Neuronal stem cell (in vitro differentiated cells): ENCODE results near the gene CRK.

Experiments used
- DNase-seq: peaks from one replicate; pipeline ENCODE4 v3.0.0-alpha.2; 2013; ENCODE audit warnings: low spot score
- H2AFZ ChIP-seq: one replicate; pipeline ENCODE4 v1.6.1; 2013; ENCODE audit warnings: mild to moderate bottlenecking, low read length, inconsistent platforms
- H2AK5ac ChIP-seq: 2 replicates; pipeline ENCODE4 v1.6.1; 2013; ENCODE audit warnings: low read depth, mild to moderate bottlenecking, inconsistent platforms, low read length, moderate library complexity, mixed read lengths
- H2BK120ac ChIP-seq: 2 replicates; pipeline ENCODE4 v1.6.1; 2013; ENCODE audit warnings: low read depth, mild to moderate bottlenecking, inconsistent platforms, low read length, moderate library complexity, mixed read lengths
- H2BK12ac ChIP-seq: one replicate; pipeline ENCODE4 v1.6.1; 2013; ENCODE audit warnings: low read length, inconsistent platforms
- H2BK15ac ChIP-seq: 2 replicates; pipeline ENCODE4 v1.6.1; 2013; ENCODE audit warnings: mild to moderate bottlenecking, low read length, inconsistent platforms, mixed read lengths
- H2BK5ac ChIP-seq: one replicate; pipeline ENCODE4 v1.6.1; 2013; ENCODE audit warnings: inconsistent platforms, mild to moderate bottlenecking, low read length, moderate library complexity
- H3K14ac ChIP-seq: one replicate; pipeline ENCODE4 v1.6.1; 2013; ENCODE audit warnings: low read length, inconsistent platforms
- H3K18ac ChIP-seq: 2 replicates; pipeline ENCODE4 v1.6.1; 2013; ENCODE audit warnings: low read length, inconsistent platforms
- H3K23ac ChIP-seq: 2 replicates; pipeline ENCODE4 v1.6.1; 2013; ENCODE audit warnings: low read depth, mild to moderate bottlenecking, mixed read lengths, low read length, inconsistent platforms; ENCODE audit not compliant: poor library complexity
- H3K27ac ChIP-seq: replicated peaks from 3 replicates; pipeline ENCODE4 v1.5.1; 2013; ENCODE audit warnings: low read length, inconsistent platforms
- H3K27me3 ChIP-seq, 3 experiments: 2 replicates each; pipeline ENCODE4 v1.6.1; 2013; ENCODE audit warnings: low read length in 3 of 3, mild to moderate bottlenecking in 2 of 3, inconsistent platforms in 1 of 3, low read depth in 1 of 3, mixed read lengths in 1 of 3, moderate library complexity in 1 of 3; ENCODE audit not compliant: control insufficient read depth in 3 of 3, insufficient read depth in 3 of 3
- H3K36me3 ChIP-seq, 2 donors: replicated peaks in 1 of 2; 2 replicates each; pipeline ENCODE4 v1.6.1; 2013; ENCODE audit warnings: low read length in 2 of 2; ENCODE audit not compliant: control insufficient read depth in 2 of 2, insufficient read depth in 2 of 2
- H3K4ac ChIP-seq: 2 replicates; pipeline ENCODE4 v1.6.1; 2013; ENCODE audit warnings: inconsistent platforms, mild to moderate bottlenecking, low read length, moderate library complexity
- H3K4me1 ChIP-seq, 2 donors: 1 replicate in 1 of 2; 2 replicates in 1 of 2; pipeline ENCODE4 v1.6.1; 2013; ENCODE audit warnings: low read length in 2 of 2, low read depth in 1 of 2; ENCODE audit not compliant: control insufficient read depth in 2 of 2, insufficient read depth in 1 of 2
- H3K4me2 ChIP-seq: one replicate; pipeline ENCODE4 v1.6.1; 2013; ENCODE audit warnings: mild to moderate bottlenecking, low read length, inconsistent platforms; ENCODE audit not compliant: insufficient read depth, poor library complexity, severe bottlenecking
- H3K4me3 ChIP-seq, 2 donors: 2 replicates each; pipeline ENCODE4 v1.5.1; 2013; ENCODE audit warnings: low read length in 2 of 2, mild to moderate bottlenecking in 2 of 2, inconsistent platforms in 1 of 2, moderate library complexity in 1 of 2
- H3K79me1 ChIP-seq: one replicate; pipeline ENCODE4 v1.6.1; 2013; ENCODE audit warnings: low read depth, mild to moderate bottlenecking, inconsistent platforms, low read length, moderate library complexity
- H3K9ac ChIP-seq: one replicate; pipeline ENCODE4 v1.6.1; 2013; ENCODE audit warnings: mild to moderate bottlenecking, low read depth, low read length, inconsistent platforms; ENCODE audit not compliant: poor library complexity
- H3K9me3 ChIP-seq, 2 donors: replicated peaks in 1 of 2; 2 replicates each; pipeline versions ENCODE3 to v1.6.1; 2013; ENCODE audit warnings: low read length in 2 of 2, mild to moderate bottlenecking in 2 of 2, inconsistent platforms in 1 of 2, low read depth in 1 of 2, mixed read lengths in 1 of 2, moderate library complexity in 1 of 2; ENCODE audit not compliant: control insufficient read depth in 2 of 2, insufficient read depth in 1 of 2
- H4K8ac ChIP-seq: one replicate; pipeline ENCODE4 v1.6.1; 2013; ENCODE audit warnings: low read depth, mild to moderate bottlenecking, inconsistent platforms, low read length, moderate library complexity
- H4K91ac ChIP-seq: one replicate; pipeline ENCODE4 v1.6.1; 2013; ENCODE audit warnings: low read length, low read depth, mild to moderate bottlenecking, inconsistent platforms; ENCODE audit not compliant: poor library complexity
- WGBS, 2 donors: extraction: QIAGEN DNeasy Blood & Tissue Kit; methylation state at CpG; one replicate each; pipeline ENCODE4 v1.1.7; 2013; ENCODE audit warnings: missing lambda C conversion rate in 2 of 2, mixed read lengths in 1 of 2; ENCODE audit not compliant: insufficient read length in 2 of 2, insufficient replicate concordance in 1 of 2; ENCODE audit errors: extremely low coverage in 2 of 2; 5-methylcytosine and 5-hydroxymethylcytosine counted together

CRK gene

DNA sequence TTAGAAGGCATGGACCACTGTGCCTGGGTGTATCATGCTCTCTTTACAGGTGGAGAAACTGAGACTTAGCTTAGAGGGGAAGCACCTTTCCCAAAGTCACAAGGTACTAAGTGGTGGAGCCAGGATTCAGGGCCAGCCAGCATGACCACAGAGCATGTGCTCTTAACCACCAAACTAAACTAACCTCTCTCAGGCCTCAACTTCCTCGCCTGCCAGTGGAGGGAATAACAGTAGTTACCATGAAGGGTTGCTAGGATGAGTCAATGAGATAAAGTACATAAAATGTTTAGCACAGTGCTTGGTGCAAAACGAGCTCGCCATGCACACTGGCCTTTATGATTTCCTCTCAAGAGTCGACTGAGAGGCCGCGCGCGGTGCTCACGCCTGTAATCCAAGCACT lies 42.8 kb upstream of the CRK start:
- no peak overlapping the region for H3K18ac ChIP-seq
- no peak overlapping the region for H2BK5ac ChIP-seq
- H3K4ac ChIP-seq: no peak overlapping the region
- no peak overlapping the region for H4K8ac ChIP-seq
- WGBS, 2 donors: no CpG with 5 or more reads among the region's 9 CpGs
- H2BK120ac ChIP-seq: no peak overlapping the region
- no peak overlapping the region for H2BK15ac ChIP-seq
- peaks cover 0 to 3% of the 10 kb centered on the region in 2 donors for H3K4me1 ChIP-seq
- peaks cover 2 to 12% of the 10 kb centered on the region in 2 donors for H3K36me3 ChIP-seq
- no peaks in the 10 kb centered on the region for H3K27me3 ChIP-seq
- H3K27ac ChIP-seq: no peak overlapping the region
- H2BK12ac ChIP-seq: no peak overlapping the region
- no peak overlapping the region for H2AFZ ChIP-seq
- H3K23ac ChIP-seq: no peak overlapping the region
- H2AK5ac ChIP-seq: no peak overlapping the region
- DNase-seq: no peak
- H3K14ac ChIP-seq: no peak overlapping the region
- H4K91ac ChIP-seq: no peak overlapping the region
- no peak overlapping the region for H3K4me2 ChIP-seq
- peaks cover 3% of the 10 kb centered on the region for H3K79me1 ChIP-seq
- no peak overlapping the region for H3K9ac ChIP-seq
- H3K9me3 ChIP-seq: no peaks in the 10 kb centered on the region
- no peak overlapping the region for H3K4me3 ChIP-seq

GRCh38 chr17:1498233-1498632 lies 42.2 kb upstream of the CRK start:
- Histone ChIP-seq H3K4me2 (no peak overlapping the region), H2BK12ac (no peak overlapping the region), H3K4me1 (peaks cover 0 to 4% of the 10 kb centered on the region in 2 donors), H3K4ac (no peak overlapping the region), H2AFZ (no peak overlapping the region), H4K8ac (no peak overlapping the region), H3K27ac (no peak overlapping the region), H3K9ac (no peak overlapping the region), H4K91ac (no peak overlapping the region), H3K9me3 (no peaks in the 10 kb centered on the region), H3K18ac (no peak overlapping the region), H3K23ac (peak overlapping the region; percentile 92), H2AK5ac (no peak overlapping the region), H3K79me1 (peaks cover 3% of the 10 kb centered on the region), H2BK5ac (no peak overlapping the region), H3K14ac (no peak overlapping the region), H2BK120ac (no peak overlapping the region), H3K27me3 (no peaks in the 10 kb centered on the region), H2BK15ac (no peak overlapping the region), H3K4me3 (no peak overlapping the region), H3K36me3 (peaks cover 2 to 14% of the 10 kb centered on the region in 2 donors)
- no peak for DNase-seq
- WGBS, 2 donors: no CpG with 5 or more reads among the region's 2 CpGs

DNA sequence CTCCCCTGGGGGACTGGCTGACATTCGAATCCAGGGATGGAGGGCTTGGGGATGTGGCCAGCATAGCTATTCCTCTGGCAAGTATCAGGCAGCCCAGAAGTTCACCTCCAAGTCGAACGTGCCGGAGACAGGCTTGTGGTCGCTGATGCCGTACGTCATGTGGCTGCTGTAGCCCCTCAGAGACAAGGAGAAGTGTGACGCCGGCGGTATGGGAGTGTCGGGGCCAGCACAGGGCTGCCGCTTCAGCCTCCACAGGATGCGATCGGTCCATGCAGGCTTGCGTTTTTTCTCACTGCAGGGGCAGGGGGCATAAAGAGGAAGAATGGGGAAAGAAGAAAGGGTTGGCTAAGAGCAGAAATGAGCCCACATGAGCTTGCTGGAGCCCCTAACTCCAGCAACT lies 41.8 kb upstream of the CRK start:
- peaks cover 2 to 14% of the 10 kb centered on the region in 2 donors for H3K36me3 ChIP-seq
- H3K23ac ChIP-seq: peak overlapping the region; percentile 92
- no peak overlapping the region for H4K91ac ChIP-seq
- no peak for DNase-seq
- H2BK5ac ChIP-seq: no peak overlapping the region
- no peak overlapping the region for H3K4me3 ChIP-seq
- no peak overlapping the region for H2BK12ac ChIP-seq
- H3K27me3 ChIP-seq: no peaks in the 10 kb centered on the region
- H3K27ac ChIP-seq: no peak overlapping the region
- no peak overlapping the region for H3K4me2 ChIP-seq
- peak overlapping the region; percentile 38 for H3K9ac ChIP-seq
- H2AFZ ChIP-seq: no peak overlapping the region
- no peak overlapping the region for H2BK15ac ChIP-seq
- no peaks in the 10 kb centered on the region for H3K9me3 ChIP-seq
- H4K8ac ChIP-seq: no peak overlapping the region
- H3K18ac ChIP-seq: peak overlapping the region; percentile 24
- no peak overlapping the region for H2BK120ac ChIP-seq
- no CpG with 5 or more reads among the region's 15 CpGs for WGBS, 2 donors
- H3K14ac ChIP-seq: no peak overlapping the region
- H3K4ac ChIP-seq: peak overlapping the region; percentile 17
- peaks cover 2 to 8% of the 10 kb centered on the region in 2 donors for H3K4me1 ChIP-seq
- no peak overlapping the region for H2AK5ac ChIP-seq
- H3K79me1 ChIP-seq: peaks cover 4% of the 10 kb centered on the region

- Histone ChIP-seq H2AK5ac (no peak overlapping the region), H3K14ac (no peak overlapping the region), H2BK15ac (no peak overlapping the region), H4K8ac (no peak overlapping the region), H2BK12ac (no peak overlapping the region), H2BK120ac (no peak overlapping the region), H4K91ac (no peak overlapping the region), H3K27me3 (no peaks in the 10 kb centered on the region), H3K23ac (peak overlapping the region; percentile 8), H3K4me1 (peaks cover 9 to 13% of the 10 kb centered on the region in 2 donors), H3K4me2 (no peak overlapping the region), H2AFZ (no peak overlapping the region), H3K4ac (no peak overlapping the region), H2BK5ac (no peak overlapping the region), H3K79me1 (peaks cover 4% of the 10 kb centered on the region), H3K36me3 (peaks cover 2 to 14% of the 10 kb centered on the region in 2 donors), H3K4me3 (no peak overlapping the region), H3K18ac (no peak overlapping the region), H3K9ac (no peak overlapping the region), H3K9me3 (no peaks in the 10 kb centered on the region), H3K27ac (no peak overlapping the region)
- WGBS, 2 donors: no CpG with 5 or more reads among the region's 14 CpGs
- no peak for DNase-seq
Measured at GRCh38 chr17:1496869-1497268, 40.8 kb upstream of the CRK start.
